NB4 (cell line): ENCODE data around the gene ARHGAP22.

Experiments used
- MYC ChIP-seq: IDR thresholded peaks from 2 replicates; pipeline ENCODE4 v1.6.1; 2011; ENCODE audit warnings: low read depth, low read length
- POLR2A ChIP-seq: IDR thresholded peaks from 2 replicates; pipeline ENCODE4 v1.6.1; 2011; ENCODE audit warnings: mild to moderate bottlenecking; ENCODE audit not compliant: insufficient read length; ENCODE audit errors: extremely low read depth
- TF ChIP-seq, protein P1 (sequence below): IDR thresholded peaks from one replicate; pipeline ENCODE4 v1.5.1; 2012; ENCODE audit warnings: low read depth, low read length

GRCh38 chr10:48494611-48495010, 110.3 kb downstream of the ARHGAP22 start:
- TF ChIP-seq, protein P1, sequence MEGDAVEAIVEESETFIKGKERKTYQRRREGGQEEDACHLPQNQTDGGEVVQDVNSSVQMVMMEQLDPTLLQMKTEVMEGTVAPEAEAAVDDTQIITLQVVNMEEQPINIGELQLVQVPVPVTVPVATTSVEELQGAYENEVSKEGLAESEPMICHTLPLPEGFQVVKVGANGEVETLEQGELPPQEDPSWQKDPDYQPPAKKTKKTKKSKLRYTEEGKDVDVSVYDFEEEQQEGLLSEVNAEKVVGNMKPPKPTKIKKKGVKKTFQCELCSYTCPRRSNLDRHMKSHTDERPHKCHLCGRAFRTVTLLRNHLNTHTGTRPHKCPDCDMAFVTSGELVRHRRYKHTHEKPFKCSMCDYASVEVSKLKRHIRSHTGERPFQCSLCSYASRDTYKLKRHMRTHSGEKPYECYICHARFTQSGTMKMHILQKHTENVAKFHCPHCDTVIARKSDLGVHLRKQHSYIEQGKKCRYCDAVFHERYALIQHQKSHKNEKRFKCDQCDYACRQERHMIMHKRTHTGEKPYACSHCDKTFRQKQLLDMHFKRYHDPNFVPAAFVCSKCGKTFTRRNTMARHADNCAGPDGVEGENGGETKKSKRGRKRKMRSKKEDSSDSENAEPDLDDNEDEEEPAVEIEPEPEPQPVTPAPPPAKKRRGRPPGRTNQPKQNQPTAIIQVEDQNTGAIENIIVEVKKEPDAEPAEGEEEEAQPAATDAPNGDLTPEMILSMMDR: no peak
- TF ChIP-seq POLR2A: no peak
- TF ChIP-seq MYC: no peak
